Esophagus muscularis mucosa (tissue), 3 donors: ENCODE measurements around the gene FAP.

Experiments used
- POLR2A ChIP-seq: fragments of 450-650 bp; IDR thresholded peaks from one replicate; pipeline ENCODE4 v1.6.1; 2017; ENCODE audit warnings: antibody characterized with exemption, moderate library complexity, mild to moderate bottlenecking, low read depth
- POLR2AphosphoS5 ChIP-seq, 2 donors: sonication (generic); formaldehyde crosslinking; IDR thresholded peaks; one replicate each; pipeline ENCODE4 v1.6.1; 2017; ENCODE audit warnings: antibody characterized with exemption in 2 of 2
- TF ChIP-seq, protein P1 (sequence below), 3 experiments: fragments of 200-600 bp in 2 of 3; fragments of 450-650 bp in 1 of 3; sonication (generic) in 2 of 3; IDR thresholded peaks; one replicate each; pipeline ENCODE4 v1.5.1; 2017 to 2019; ENCODE audit warnings: antibody characterized with exemption in 3 of 3, mild to moderate bottlenecking in 2 of 3, moderate library complexity in 1 of 3

DNA sequence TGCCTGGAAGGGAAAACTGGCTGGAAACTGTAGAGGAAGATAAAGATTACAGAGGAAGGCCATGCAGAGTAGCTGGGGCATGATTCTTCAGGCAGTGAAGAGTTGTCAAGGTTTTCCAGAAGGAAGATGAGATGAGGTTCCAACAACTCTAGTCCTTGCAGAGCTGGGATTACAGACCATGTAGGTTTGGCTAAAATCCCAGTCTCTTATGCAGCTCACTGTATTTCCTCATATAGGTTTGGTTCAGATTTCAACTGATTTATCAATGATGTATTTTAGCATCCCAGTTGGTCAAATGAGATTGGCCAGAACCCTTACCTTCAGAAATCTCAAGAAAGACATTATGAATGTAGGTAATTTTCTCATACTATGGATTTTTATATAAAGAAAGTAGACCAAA lies 16.4 kb downstream of the FAP start:
- no peak for TF ChIP-seq POLR2AphosphoS5 (IDR thresholded peaks at IDR 0.05)
- TF ChIP-seq, protein P1, sequence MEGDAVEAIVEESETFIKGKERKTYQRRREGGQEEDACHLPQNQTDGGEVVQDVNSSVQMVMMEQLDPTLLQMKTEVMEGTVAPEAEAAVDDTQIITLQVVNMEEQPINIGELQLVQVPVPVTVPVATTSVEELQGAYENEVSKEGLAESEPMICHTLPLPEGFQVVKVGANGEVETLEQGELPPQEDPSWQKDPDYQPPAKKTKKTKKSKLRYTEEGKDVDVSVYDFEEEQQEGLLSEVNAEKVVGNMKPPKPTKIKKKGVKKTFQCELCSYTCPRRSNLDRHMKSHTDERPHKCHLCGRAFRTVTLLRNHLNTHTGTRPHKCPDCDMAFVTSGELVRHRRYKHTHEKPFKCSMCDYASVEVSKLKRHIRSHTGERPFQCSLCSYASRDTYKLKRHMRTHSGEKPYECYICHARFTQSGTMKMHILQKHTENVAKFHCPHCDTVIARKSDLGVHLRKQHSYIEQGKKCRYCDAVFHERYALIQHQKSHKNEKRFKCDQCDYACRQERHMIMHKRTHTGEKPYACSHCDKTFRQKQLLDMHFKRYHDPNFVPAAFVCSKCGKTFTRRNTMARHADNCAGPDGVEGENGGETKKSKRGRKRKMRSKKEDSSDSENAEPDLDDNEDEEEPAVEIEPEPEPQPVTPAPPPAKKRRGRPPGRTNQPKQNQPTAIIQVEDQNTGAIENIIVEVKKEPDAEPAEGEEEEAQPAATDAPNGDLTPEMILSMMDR (IDR thresholded peaks at IDR 0.05) = no peak
- no peak for TF ChIP-seq POLR2A
